HEK293 (cell line): ENCODE measurements around the gene CA6.

Source experiments
- CTCF ChIA-PET: fragments of 350-600 bp; formaldehyde crosslinking; extraction: SDS; loops from one replicate; lab custom pipeline; 2021; ENCODE audit warnings: antibody characterized with exemption; lab: Yijun Ruan, JAX
- POLR2A ChIA-PET: fragments of 300-600 bp; formaldehyde crosslinking; extraction: SDS; loops from one replicate; lab custom pipeline; 2020; ENCODE audit warnings: antibody characterized with exemption, inconsistent platforms; lab: Yijun Ruan, JAX
- H3K27ac ChIP-seq: fragments of 200-500 bp; sonication (Bioruptor generic); 2 replicates; pipeline ENCODE4 v1.5.1; 2014; ENCODE audit warnings: low read depth, low read length, control low read depth, inconsistent platforms; ENCODE audit errors: extremely low read depth
- H3K36me3 ChIP-seq, 2 experiments: fragments of 200-500 bp in 1 of 2; sonication (Bioruptor generic) in 1 of 2; 1 replicate in 1 of 2; 2 replicates in 1 of 2; pipeline ENCODE4 v1.5.1; 2014 to 2017; ENCODE audit warnings: inconsistent platforms in 2 of 2, low read length in 2 of 2; ENCODE audit not compliant: control insufficient read depth in 2 of 2, insufficient read depth in 1 of 2
- H3K4me1 ChIP-seq: fragments of 200-500 bp; sonication (Bioruptor generic); 2 replicates; pipeline ENCODE4 v1.5.1; 2014; ENCODE audit warnings: mild to moderate bottlenecking, low read length, inconsistent platforms; ENCODE audit not compliant: control insufficient read depth, insufficient read depth
- H3K4me3 ChIP-seq: 2 replicates; pipeline ENCODE4 v1.5.1; 2011; ENCODE audit warnings: low read depth, mild to moderate bottlenecking, control low read depth, low read length, moderate library complexity
- H3K9me3 ChIP-seq: fragments of 200-500 bp; sonication (Bioruptor generic); 2 replicates; pipeline ENCODE4 v1.5.1; 2014; ENCODE audit warnings: low read depth, low read length, inconsistent platforms; ENCODE audit not compliant: control insufficient read depth, insufficient read depth
- PRDM10 ChIP-seq: fragments of 450-650 bp; formaldehyde crosslinking; IDR thresholded peaks from 2 replicates; pipeline ENCODE4 v1.5.1; 2016; ENCODE audit warnings: missing biosample characterization, missing genetic modification characterization
- SP7 ChIP-seq: fragments of 450-650 bp; formaldehyde crosslinking; IDR thresholded peaks from 2 replicates; pipeline ENCODE4 v1.5.1; 2016; ENCODE audit warnings: missing biosample characterization, missing genetic modification characterization
- WT1 ChIP-seq: fragments of 450-650 bp; formaldehyde crosslinking; IDR thresholded peaks from 2 replicates; pipeline ENCODE4 v1.5.1; 2016; ENCODE audit warnings: missing biosample characterization, missing genetic modification characterization
- ZBTB1 ChIP-seq: fragments of 450-650 bp; formaldehyde crosslinking; IDR thresholded peaks from 2 replicates; pipeline ENCODE4 v1.5.1; 2016; ENCODE audit warnings: missing biosample characterization, missing genetic modification characterization
- ZBTB21 ChIP-seq: fragments of 450-650 bp; formaldehyde crosslinking; IDR thresholded peaks from 2 replicates; pipeline ENCODE4 v1.5.1; 2017; ENCODE audit warnings: missing biosample characterization, missing genetic modification characterization
- ZBTB7A ChIP-seq: fragments of 450-650 bp; formaldehyde crosslinking; IDR thresholded peaks from 2 replicates; pipeline ENCODE4 v1.5.1; 2016; ENCODE audit warnings: low read depth, missing biosample characterization, missing genetic modification characterization
- ZNF280D ChIP-seq: fragments of 450-650 bp; formaldehyde crosslinking; IDR thresholded peaks from 2 replicates; pipeline ENCODE4 v1.5.1; 2016; ENCODE audit warnings: missing biosample characterization, missing genetic modification characterization
- ZNF426 ChIP-seq: fragments of 450-650 bp; formaldehyde crosslinking; IDR thresholded peaks from 2 replicates; pipeline ENCODE4 v1.5.1; 2017; ENCODE audit warnings: missing biosample characterization, missing genetic modification characterization, mild to moderate bottlenecking, inconsistent platforms, moderate library complexity
- ZNF513 ChIP-seq: fragments of 450-650 bp; IDR thresholded peaks from 2 replicates; pipeline ENCODE4 v1.5.1; 2018; ENCODE audit warnings: missing biosample characterization, missing genetic modification characterization
- ZNF621 ChIP-seq: fragments of 450-650 bp; formaldehyde crosslinking; IDR thresholded peaks from 2 replicates; pipeline ENCODE4 v1.5.1; 2017; ENCODE audit warnings: missing biosample characterization, missing genetic modification characterization
- ZNF701 ChIP-seq: fragments of 450-650 bp; formaldehyde crosslinking; IDR thresholded peaks from 2 replicates; pipeline ENCODE4 v1.5.1; 2016; ENCODE audit warnings: missing biosample characterization, missing genetic modification characterization
- ZNF704 ChIP-seq: fragments of 450-650 bp; formaldehyde crosslinking; IDR thresholded peaks from 2 replicates; pipeline ENCODE4 v1.5.1; 2016; ENCODE audit warnings: missing biosample characterization, missing genetic modification characterization

The CA6 gene

GRCh38 chr1:9005395-9005708 is 59.7 kb downstream of the CA6 start:
- ChIA-PET CTCF (interaction anchor here (0.6 to 4.0 kb wide), 43 partner anchors 10 to 941 kb away, joined by 3 to 88 read pairs (median 4); partner anchors contain the start of gene H6PD), POLR2A (interaction anchor here (0.7 to 1.7 kb wide), 3 partner anchors 87 to 101 kb away, joined by 3 to 6 read pairs (median 3); no protein-coding TSS in a partner anchor)

GRCh38 chr1:9006956-9007615 is 61.4 kb downstream of the CA6 start:
- Histone ChIP-seq H3K9me3 (no peaks in the 10 kb centered on the region), H3K4me1 (no peaks in the 10 kb centered on the region), H3K27ac (no peak overlapping the region), H3K4me3 (no peak overlapping the region), H3K36me3 (no peaks in the 10 kb centered on the region)
- ChIA-PET POLR2A (no interaction called here), CTCF (interaction anchor here (0.5 to 0.6 kb wide), 2 partner anchors 8 to 684 kb away, joined by 3 read pairs; no protein-coding TSS in a partner anchor)
- TF ChIP-seq ZBTB1 (tag by site-specific recombination): no peak
- no peak for TF ChIP-seq ZBTB7A (tag by site-specific recombination)
- no peak for TF ChIP-seq ZBTB21 (tag by site-specific recombination)
- no peak for TF ChIP-seq ZNF701
- no peak for TF ChIP-seq ZNF621 (tag by site-specific recombination)
- TF ChIP-seq SP7 (tag by site-specific recombination): no peak
- no peak for TF ChIP-seq ZNF426 (tag by site-specific recombination)
- TF ChIP-seq ZNF513 (tag by site-specific recombination): no peak
- TF ChIP-seq ZNF704 (tag by site-specific recombination): no peak
- TF ChIP-seq WT1 (tag by site-specific recombination): no peak
- TF ChIP-seq, all 188 proteins: peak for 0

More at GRCh38 chr1:9005395-9005708, 59.7 kb downstream of the CA6 start:
- no peaks in the 10 kb centered on the region for H3K4me1 ChIP-seq
- no peaks in the 10 kb centered on the region for H3K9me3 ChIP-seq
- no peaks in the 10 kb centered on the region for H3K36me3 ChIP-seq
- no peak overlapping the region for H3K4me3 ChIP-seq
- H3K27ac ChIP-seq: no peak overlapping the region
- TF ChIP-seq PRDM10 (tag by site-specific recombination): 0 out of 2 replicates have a peak, but pooled peaks have one; percentile 26
- TF ChIP-seq ZNF280D (tag by site-specific recombination): no peak
